Measurements from ENCODE around the gene THSD7B. TPM values are rescaled to one million over a fixed set of nuclear protein-coding genes. Genes with fewer than 3 reads are reported as not detected.
"Not testable (repeated sequence)": the region's sequence is repeated elsewhere in the genome, so short reads cannot be mapped to it uniquely, and the experiment has no call there.

Gene THSD7B
- total and polyA plus RNA-seq, 2 experiments from 2014 or later = 0.86 to 3.8 TPM

DNA sequence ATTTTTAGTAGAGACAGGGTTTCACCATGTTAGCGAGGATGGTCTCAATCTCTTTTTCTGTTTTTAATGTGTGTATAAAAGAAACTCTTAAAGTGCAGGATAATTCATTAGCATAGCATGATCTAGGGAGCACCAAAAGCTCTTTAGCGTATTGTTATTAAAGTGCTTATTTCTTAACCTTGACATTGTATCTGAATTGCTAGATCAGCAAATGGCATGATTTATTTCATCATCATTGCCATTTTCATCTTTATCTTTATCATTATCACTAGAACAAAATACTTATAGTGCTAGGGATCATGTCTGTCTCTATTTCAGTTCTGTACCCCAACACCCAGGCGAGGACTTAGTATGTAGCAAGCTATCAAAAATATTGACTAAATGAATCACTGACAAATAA is 805.1 kb downstream of the THSD7B start (continued):
- TF ChIP-seq, protein P1, sequence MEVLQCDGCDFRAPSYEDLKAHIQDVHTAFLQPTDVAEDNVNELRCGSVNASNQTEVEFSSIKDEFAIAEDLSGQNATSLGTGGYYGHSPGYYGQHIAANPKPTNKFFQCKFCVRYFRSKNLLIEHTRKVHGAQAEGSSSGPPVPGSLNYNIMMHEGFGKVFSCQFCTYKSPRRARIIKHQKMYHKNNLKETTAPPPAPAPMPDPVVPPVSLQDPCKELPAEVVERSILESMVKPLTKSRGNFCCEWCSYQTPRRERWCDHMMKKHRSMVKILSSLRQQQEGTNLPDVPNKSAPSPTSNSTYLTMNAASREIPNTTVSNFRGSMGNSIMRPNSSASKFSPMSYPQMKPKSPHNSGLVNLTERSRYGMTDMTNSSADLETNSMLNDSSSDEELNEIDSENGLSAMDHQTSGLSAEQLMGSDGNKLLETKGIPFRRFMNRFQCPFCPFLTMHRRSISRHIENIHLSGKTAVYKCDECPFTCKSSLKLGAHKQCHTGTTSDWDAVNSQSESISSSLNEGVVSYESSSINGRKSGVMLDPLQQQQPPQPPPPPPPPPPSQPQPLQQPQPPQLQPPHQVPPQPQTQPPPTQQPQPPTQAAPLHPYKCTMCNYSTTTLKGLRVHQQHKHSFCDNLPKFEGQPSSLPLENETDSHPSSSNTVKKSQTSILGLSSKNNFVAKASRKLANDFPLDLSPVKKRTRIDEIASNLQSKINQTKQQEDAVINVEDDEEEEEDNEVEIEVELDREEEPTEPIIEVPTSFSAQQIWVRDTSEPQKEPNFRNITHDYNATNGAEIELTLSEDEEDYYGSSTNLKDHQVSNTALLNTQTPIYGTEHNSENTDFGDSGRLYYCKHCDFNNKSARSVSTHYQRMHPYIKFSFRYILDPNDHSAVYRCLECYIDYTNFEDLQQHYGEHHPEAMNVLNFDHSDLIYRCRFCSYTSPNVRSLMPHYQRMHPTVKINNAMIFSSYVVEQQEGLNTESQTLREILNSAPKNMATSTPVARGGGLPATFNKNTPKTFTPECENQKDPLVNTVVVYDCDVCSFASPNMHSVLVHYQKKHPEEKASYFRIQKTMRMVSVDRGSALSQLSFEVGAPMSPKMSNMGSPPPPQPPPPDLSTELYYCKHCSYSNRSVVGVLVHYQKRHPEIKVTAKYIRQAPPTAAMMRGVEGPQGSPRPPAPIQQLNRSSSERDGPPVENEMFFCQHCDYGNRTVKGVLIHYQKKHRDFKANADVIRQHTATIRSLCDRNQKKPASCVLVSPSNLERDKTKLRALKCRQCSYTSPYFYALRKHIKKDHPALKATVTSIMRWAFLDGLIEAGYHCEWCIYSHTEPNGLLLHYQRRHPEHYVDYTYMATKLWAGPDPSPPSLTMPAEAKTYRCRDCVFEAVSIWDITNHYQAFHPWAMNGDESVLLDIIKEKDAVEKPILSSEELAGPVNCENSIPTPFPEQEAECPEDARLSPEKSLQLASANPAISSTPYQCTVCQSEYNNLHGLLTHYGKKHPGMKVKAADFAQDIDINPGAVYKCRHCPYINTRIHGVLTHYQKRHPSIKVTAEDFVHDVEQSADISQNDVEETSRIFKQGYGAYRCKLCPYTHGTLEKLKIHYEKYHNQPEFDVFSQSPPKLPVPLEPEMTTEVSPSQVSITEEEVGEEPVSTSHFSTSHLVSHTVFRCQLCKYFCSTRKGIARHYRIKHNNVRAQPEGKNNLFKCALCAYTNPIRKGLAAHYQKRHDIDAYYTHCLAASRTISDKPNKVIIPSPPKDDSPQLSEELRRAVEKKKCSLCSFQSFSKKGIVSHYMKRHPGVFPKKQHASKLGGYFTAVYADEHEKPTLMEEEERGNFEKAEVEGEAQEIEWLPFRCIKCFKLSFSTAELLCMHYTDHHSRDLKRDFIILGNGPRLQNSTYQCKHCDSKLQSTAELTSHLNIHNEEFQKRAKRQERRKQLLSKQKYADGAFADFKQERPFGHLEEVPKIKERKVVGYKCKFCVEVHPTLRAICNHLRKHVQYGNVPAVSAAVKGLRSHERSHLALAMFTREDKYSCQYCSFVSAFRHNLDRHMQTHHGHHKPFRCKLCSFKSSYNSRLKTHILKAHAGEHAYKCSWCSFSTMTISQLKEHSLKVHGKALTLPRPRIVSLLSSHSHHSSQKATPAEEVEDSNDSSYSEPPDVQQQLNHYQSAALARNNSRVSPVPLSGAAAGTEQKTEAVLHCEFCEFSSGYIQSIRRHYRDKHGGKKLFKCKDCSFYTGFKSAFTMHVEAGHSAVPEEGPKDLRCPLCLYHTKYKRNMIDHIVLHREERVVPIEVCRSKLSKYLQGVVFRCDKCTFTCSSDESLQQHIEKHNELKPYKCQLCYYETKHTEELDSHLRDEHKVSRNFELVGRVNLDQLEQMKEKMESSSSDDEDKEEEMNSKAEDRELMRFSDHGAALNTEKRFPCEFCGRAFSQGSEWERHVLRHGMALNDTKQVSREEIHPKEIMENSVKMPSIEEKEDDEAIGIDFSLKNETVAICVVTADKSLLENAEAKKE (CRISPR knock-in tag; IDR thresholded peaks at IDR 0.05) = no peak
- TF ChIP-seq, protein P2, sequence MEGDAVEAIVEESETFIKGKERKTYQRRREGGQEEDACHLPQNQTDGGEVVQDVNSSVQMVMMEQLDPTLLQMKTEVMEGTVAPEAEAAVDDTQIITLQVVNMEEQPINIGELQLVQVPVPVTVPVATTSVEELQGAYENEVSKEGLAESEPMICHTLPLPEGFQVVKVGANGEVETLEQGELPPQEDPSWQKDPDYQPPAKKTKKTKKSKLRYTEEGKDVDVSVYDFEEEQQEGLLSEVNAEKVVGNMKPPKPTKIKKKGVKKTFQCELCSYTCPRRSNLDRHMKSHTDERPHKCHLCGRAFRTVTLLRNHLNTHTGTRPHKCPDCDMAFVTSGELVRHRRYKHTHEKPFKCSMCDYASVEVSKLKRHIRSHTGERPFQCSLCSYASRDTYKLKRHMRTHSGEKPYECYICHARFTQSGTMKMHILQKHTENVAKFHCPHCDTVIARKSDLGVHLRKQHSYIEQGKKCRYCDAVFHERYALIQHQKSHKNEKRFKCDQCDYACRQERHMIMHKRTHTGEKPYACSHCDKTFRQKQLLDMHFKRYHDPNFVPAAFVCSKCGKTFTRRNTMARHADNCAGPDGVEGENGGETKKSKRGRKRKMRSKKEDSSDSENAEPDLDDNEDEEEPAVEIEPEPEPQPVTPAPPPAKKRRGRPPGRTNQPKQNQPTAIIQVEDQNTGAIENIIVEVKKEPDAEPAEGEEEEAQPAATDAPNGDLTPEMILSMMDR (conservative IDR thresholded peaks at IDR 0.05; ENCODE audit: low read depth in 2 of 2) = no peak
- no peak for TF ChIP-seq EZH2phosphoT487 (IDR thresholded peaks at IDR 0.05; ENCODE audit: unreplicated experiment)
- TF ChIP-seq JUNB (IDR thresholded peaks at IDR 0.05; ENCODE audit: unreplicated experiment) = no peak
- no peak for TF ChIP-seq NANOG (IDR thresholded peaks at IDR 0.05; ENCODE audit: borderline replicate concordance)

DNA sequence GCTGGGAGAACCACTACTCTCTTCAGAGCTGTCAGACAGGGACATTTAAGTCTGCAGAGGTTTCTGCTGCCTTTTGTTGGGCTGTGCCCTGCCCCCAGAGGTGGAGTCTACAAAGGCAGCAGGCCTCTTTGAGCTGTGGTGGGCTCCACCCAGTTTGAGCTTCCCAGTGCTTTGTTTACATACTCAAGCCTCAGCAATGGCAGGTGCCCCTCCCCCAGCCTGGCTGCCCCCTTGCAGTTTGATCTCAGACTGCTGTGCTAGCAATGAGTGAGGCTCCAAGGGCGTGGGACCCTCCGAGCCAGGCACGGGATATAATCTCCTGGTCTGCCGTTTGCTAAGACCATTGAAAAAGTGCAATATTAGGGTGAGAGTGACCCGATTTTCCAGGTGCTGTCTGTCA is 822.5 kb downstream of the THSD7B start:
- H3K4me2 ChIP-seq; H3K36me3 Mint-ChIP-seq (ENCODE audit: low read depth); H3K27me3 ChIP-seq (ENCODE audit: insufficient read depth); H3K4me3 ChIP-seq; H3K27ac ChIP-seq (ENCODE audit: low read depth); ATAC-seq; H3K79me2 ChIP-seq (replicated peaks; ENCODE audit: insufficient read depth); H3K4me3 Mint-ChIP-seq; H3K4me1 ChIP-seq (ENCODE audit: insufficient read depth); H3K9me2 ChIP-seq (ENCODE audit: insufficient read depth); DNase-seq (ENCODE audit: low spot score); H4K20me1 ChIP-seq (replicated peaks; ENCODE audit: insufficient read depth); H3K27me3 Mint-ChIP-seq (ENCODE audit: insufficient read depth, low read depth, poor library complexity); H3K36me3 ChIP-seq (ENCODE audit: insufficient read depth); H3F3A ChIP-seq (replicated peaks; ENCODE audit: low read depth); H3K4me1 Mint-ChIP-seq; H2AFZ ChIP-seq; H3K27ac Mint-ChIP-seq: not testable (repeated sequence)
- peaks cover 36% of the 10 kb centered on the region for H3K9me3 Mint-ChIP-seq

DNA sequence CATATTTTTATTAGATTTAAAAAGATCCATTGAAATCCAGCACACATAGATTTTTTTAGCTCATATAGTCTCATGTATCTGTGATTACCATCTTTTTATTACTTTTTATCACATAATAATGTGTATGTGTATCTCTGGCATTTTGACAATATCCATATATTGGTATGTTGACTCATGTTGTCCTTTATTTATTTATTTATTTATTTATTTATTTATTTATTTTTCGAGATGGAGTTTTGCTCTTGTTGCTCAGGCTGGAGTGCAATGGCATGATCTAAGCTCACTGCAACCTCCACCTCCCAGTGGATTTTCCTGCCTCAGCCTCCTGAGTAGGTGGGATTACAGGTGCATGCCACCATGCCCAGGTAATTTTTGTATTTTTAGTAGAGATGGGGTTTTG is 823.2 kb downstream of the THSD7B start:
- H3K36me3 Mint-ChIP-seq (ENCODE audit: low read depth); H3K27ac Mint-ChIP-seq; H3K4me3 Mint-ChIP-seq; H3K36me3 ChIP-seq (ENCODE audit: insufficient read depth); H3K27me3 ChIP-seq (ENCODE audit: insufficient read depth); H3K27ac ChIP-seq (ENCODE audit: low read depth); H3K4me2 ChIP-seq; H3F3A ChIP-seq (replicated peaks; ENCODE audit: low read depth); H2AFZ ChIP-seq; H3K4me1 Mint-ChIP-seq; H3K79me2 ChIP-seq (replicated peaks; ENCODE audit: insufficient read depth); H3K4me3 ChIP-seq; H3K4me1 ChIP-seq (ENCODE audit: insufficient read depth); H3K27me3 Mint-ChIP-seq (ENCODE audit: insufficient read depth, low read depth, poor library complexity); ATAC-seq; DNase-seq (ENCODE audit: low spot score); H4K20me1 ChIP-seq (replicated peaks; ENCODE audit: insufficient read depth); H3K9me2 ChIP-seq (ENCODE audit: insufficient read depth): not testable (repeated sequence)
- peaks cover 31% of the 10 kb centered on the region for H3K9me3 Mint-ChIP-seq
